ENCODE measurements around the gene CYP24A1. TPM values are rescaled to one million over a fixed set of nuclear protein-coding genes. Genes with fewer than 3 reads are reported as not detected.

The CYP24A1 gene
- total RNA-seq, 1 donor from 2014 or later = 1.2 TPM

- DNase-seq (ENCODE audit: low spot score) = no peak
Observed at GRCh38 chr20:54113566-54113965, 60.2 kb downstream of the CYP24A1 start.

DNA sequence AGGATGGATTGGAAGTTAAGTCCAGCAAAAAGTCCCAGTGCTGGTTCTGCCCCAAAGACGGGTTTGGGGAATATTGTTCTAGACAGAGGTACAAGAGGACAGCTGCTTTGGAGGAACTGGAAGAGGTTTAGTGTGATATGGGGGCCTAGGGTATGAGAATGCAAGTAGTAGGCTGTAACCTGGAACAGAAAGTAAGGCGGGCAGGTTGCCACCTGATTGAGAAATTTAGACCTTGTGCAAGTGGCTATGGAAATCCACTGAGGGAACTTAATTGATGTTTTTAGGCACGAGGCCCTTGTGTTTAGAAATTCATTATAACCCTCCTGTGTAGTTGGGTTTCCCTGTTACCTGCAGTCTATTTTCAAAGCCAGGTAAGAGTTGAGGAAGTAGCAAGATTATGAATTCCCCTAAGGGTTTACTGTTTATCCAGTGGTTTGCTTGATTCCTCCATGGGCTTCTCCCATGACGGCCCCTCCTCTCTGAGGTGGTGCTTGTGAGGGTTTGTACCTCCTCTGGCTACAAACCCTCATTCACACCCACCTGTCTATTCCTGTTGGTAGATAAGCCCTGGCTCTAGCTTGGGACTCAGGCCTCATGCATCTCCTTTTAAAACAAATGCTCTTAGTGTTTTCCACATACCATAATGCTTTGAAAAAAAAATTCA is 61.4 kb downstream of the CYP24A1 start:
- no peak for DNase-seq (ENCODE audit: low spot score)

DNA sequence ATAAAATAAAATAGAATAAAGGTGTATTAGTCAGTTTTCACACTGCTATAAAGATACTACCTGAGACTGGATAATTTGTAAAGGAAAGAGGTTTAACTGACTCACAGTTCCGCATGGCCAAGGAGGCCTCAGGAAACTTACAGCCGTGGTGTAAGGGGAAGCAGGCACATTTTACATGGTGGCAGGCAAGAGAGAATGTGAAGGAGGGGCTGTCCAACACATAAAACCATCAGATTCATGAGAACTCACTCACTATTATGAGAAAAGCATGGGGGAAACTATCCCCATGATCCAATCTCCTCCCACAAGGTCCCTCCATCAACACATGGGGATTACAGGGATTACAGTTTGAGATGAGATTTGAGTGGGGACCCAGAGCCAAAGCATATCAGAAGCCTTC is 62.3 kb downstream of the CYP24A1 start:
- DNase-seq (ENCODE audit: low spot score) = no peak

GRCh38 chr20:54110457-54110856 is 63.3 kb downstream of the CYP24A1 start:
- DNase-seq (ENCODE audit: low spot score) = no peak

- no peak for DNase-seq (ENCODE audit: low spot score)
Observed at GRCh38 chr20:54110041-54110440, 63.7 kb downstream of the CYP24A1 start.

GRCh38 chr20:54108817-54109216 is 65.0 kb downstream of the CYP24A1 start:
- no peak for DNase-seq (ENCODE audit: low spot score)

GRCh38 chr20:54108326-54108642 is 65.5 kb downstream of the CYP24A1 start:
- no peak for DNase-seq (ENCODE audit: low spot score)

DNA sequence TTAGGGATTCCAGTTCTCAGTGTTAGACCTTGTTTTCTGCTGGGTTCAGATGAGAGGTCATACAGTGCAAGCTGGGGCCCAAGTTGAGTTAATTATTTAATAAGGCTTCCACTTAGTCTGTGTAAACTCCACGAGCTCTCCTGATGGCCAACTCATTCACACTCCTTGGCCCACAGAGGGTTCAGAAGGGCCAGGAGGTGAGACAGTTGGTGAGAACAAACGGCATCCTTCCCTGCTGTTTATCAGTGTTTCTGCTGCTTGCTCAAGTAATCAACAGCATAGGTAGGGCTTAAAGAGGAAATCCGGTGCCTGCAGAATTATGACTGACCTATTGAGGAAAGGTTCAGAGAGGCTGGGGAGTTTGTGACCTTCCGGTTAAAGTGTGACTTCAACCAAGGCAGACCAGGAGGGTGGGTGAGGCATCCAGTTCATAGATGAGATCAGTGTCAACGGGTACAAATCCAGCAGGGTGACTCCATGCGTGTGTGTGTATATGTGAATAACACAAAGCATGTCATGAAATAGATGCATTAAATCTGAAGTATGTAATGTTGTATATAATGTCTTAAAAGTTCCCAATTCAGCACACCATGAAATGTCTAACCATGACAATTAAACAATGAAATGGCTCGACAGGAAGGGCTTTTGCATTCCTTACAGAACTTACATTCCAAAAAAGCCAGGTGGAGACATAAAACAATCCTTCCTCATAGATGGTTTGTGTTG is 66.0 kb downstream of the CYP24A1 start:
- DNase-seq (ENCODE audit: low spot score) = no peak

DNA sequence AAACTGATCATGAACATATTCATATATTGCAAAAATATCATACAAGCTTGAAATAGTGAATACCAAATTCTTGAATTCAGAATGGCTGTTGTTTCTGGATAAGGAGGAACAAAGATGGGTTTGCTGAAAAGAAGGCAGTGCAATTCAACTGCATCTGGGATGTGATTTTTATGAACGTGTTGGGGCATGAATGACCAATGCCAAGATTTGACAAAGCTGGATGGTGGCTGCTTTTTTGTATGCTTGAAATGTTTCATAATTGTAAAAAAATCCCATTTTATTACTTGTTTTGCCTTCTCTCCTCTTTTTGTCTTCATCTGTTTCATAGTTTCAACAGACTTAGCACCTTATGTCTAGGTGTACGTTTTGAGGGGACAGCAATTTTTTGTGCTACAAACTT is 66.6 kb downstream of the CYP24A1 start:
- no peak for DNase-seq (ENCODE audit: low spot score)

DNA sequence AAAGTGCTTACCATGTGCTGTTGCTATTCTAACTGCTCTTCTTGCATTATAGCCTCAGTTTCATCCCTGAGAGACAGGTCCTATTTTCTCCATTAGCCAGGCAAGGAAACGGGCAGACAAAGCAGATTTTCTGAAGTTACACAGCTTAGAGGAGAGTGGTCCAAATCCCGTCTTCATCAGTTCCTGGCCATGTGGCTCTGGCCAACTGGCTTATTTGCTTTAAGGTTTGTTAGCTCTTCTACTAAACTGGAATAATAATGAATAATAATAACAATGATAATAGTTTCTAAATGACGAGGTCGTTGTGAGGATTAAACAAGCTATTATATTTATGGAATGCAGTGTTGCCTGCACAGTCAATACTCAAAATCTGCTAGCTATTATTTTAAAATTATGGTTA is 67.6 kb downstream of the CYP24A1 start:
- DNase-seq (ENCODE audit: low spot score) = no peak

GRCh38 chr20:54105653-54106052 is 68.1 kb downstream of the CYP24A1 start:
- DNase-seq (ENCODE audit: low spot score) = peak; percentile 83

DNA sequence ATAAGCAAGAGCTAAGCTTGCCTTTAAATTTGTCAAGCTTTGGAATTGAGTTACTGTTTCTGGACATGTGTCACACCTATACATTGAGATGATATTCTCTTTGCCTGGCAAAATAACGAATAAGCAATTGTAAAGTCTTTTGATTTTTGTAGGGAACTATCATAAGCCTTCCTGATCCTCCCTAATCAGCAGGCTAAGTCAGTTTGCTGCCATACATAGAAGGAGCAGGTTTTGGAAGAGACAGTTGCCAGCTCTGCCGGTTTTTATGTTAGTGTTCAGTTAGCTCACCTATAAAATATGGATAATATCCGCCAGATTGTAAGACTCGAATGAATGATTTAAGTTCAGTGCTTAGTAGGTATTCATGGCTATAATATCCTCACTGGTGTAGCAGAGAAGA is 69.0 kb downstream of the CYP24A1 start:
- DNase-seq (ENCODE audit: low spot score) = peak; percentile 91

DNA sequence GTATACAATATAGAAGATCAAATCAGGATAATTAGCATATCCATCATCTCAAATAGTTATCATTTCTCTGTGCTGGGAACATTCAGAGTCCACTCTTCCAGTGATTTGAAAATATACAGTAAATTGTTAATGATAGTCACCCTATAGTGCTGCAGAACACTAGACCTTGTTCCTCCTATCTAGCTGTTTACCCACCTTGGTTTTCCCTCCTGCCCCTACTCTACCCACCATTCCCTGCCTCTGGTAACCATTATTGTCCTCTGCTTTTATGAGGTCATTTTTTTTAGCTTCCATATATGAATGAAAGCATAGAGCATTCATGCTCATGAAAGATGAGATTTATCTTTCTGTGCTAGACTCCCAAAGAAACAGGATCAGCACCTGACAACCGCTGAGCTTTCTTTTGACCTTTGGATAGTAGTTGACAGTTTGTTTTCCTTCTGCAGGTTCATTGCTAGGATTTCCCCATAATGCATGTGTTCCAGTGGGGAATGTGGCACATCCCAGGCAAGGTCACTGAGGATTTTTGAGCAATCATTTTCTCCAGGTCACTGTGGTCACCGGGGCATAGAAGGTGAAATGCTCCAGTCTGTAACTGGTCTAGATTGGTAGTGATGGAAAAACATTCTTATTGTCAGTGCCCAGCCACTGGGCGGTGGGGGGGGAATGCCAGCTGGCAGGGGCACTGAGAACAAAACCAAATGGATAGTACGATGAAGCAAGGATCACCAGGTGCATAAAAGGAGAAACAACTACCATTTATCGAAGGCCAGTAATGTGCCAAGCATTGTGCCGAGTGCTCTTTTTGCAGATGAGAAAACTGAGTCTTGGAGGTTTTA is 69.8 kb downstream of the CYP24A1 start:
- DNase-seq (ENCODE audit: low spot score) = no peak

Other genes starting within 250 kb of the CYP24A1 start
- 4.3 TPM for gene BCAS1, start 103.4 kb downstream of the CYP24A1 start, total RNA-seq (ENCODE audit: insufficient read depth, low replicate concordance)
- 84.7 TPM for gene PFDN4, start 34.1 kb upstream of the CYP24A1 start, total RNA-seq (ENCODE audit: insufficient read depth, low replicate concordance)

Measured in umbilical cord (tissue), 2 donors.